HepG2 (cell line): Measurements from ENCODE around the gene MTA2. TPM values are rescaled to one million over a fixed set of nuclear protein-coding genes. Genes with fewer than 3 reads are reported as not detected.
A peak's percentile ranks its signal among the peaks of the same experiment; 100 is the strongest.

ENCODE experiments used
- EED ChIP-seq: sonication (generic); formaldehyde crosslinking; IDR thresholded peaks from 2 replicates; pipeline ENCODE4 v1.5.0; 2020; ENCODE audit warnings: mild to moderate bottlenecking, missing genetic modification reagents
- FOXM1 ChIP-seq: sonication (generic); formaldehyde crosslinking; IDR thresholded peaks from 2 replicates; pipeline ENCODE4 v1.5.0; 2020; ENCODE audit warnings: missing genetic modification reagents
- JUND ChIP-seq: sonication (generic); formaldehyde crosslinking; IDR thresholded peaks from 2 replicates; pipeline ENCODE4 v1.8.0; 2022; ENCODE audit warnings: mild to moderate bottlenecking, missing genetic modification reagents
- KLF12 ChIP-seq: sonication (generic); formaldehyde crosslinking; IDR thresholded peaks from 2 replicates; pipeline ENCODE4 v1.4.0; 2020; ENCODE audit warnings: missing genetic modification reagents, borderline replicate concordance
- MEF2D ChIP-seq: sonication (generic); formaldehyde crosslinking; IDR thresholded peaks from 2 replicates; pipeline ENCODE4 v1.5.1; 2020; ENCODE audit warnings: mild to moderate bottlenecking, missing genetic modification reagents
- POLR2G ChIP-seq: fragments of 200-400 bp; formaldehyde crosslinking; IDR thresholded peaks from 2 replicates; pipeline ENCODE4 v1.6.1; 2018; ENCODE audit warnings: mild to moderate bottlenecking, low read depth, low read length, moderate library complexity
- SNRNP70 ChIP-seq: fragments of 200-400 bp; formaldehyde crosslinking; IDR thresholded peaks from 2 replicates; pipeline ENCODE4 v1.6.1; 2017; ENCODE audit warnings: mild to moderate bottlenecking, low read depth, low read length, moderate library complexity
- SRSF9 ChIP-seq: fragments of 200-400 bp; formaldehyde crosslinking; IDR thresholded peaks from 2 replicates; pipeline ENCODE4 v1.6.1; 2018; ENCODE audit warnings: borderline replicate concordance, mild to moderate bottlenecking, low read depth, low read length; ENCODE audit not compliant: insufficient read depth, poor library complexity, severe bottlenecking
- THYN1 ChIP-seq: sonication (generic); formaldehyde crosslinking; IDR thresholded peaks from 2 replicates; pipeline ENCODE4 v1.8.1; 2023; ENCODE audit warnings: low read depth, mild to moderate bottlenecking, moderate library complexity, missing genetic modification reagents, borderline replicate concordance
- ZFP62 ChIP-seq: sonication (generic); formaldehyde crosslinking; IDR thresholded peaks from 2 replicates; pipeline ENCODE4 v1.4.0; 2020; ENCODE audit warnings: missing genetic modification reagents
- ZFX ChIP-seq: sonication (generic); formaldehyde crosslinking; IDR thresholded peaks from 2 replicates; pipeline ENCODE4 v1.4.0; 2020; ENCODE audit warnings: mild to moderate bottlenecking, low read depth, missing genetic modification reagents, moderate library complexity
- ZMYM2 ChIP-seq: sonication (generic); formaldehyde crosslinking; IDR thresholded peaks from 2 replicates; pipeline ENCODE4 v1.8.0; 2022; ENCODE audit warnings: mild to moderate bottlenecking, missing genetic modification reagents
- ZNF296 ChIP-seq: sonication (generic); formaldehyde crosslinking; conservative IDR thresholded peaks from 2 replicates; pipeline ENCODE4 v1.5.0; 2020; ENCODE audit warnings: mild to moderate bottlenecking, missing genetic modification reagents
- ZNF567 ChIP-seq: sonication (generic); formaldehyde crosslinking; IDR thresholded peaks from 2 replicates; pipeline ENCODE4 v1.8.1; 2023; ENCODE audit warnings: mild to moderate bottlenecking, missing genetic modification reagents, borderline replicate concordance
- ZSCAN9 ChIP-seq: IDR thresholded peaks from 2 replicates; pipeline ENCODE4 v1.6.1; 2016; ENCODE audit warnings: borderline replicate concordance
- polyA plus RNA-seq, 8 experiments: library from polyadenylated mRNA; depleted of rRNA in 3 of 8; stranded (reverse) in 7 of 8; unstranded in 1 of 8; fragments of >200 nt; fragmentation: Illumina TruSeq in 4 of 8; extraction: Trizol in 4 of 8; gene quantifications; 2 replicates each; pipeline versions ENCODE4 v1.2.1 to v1.2.3, GENCODE V29; 2011 to 2016; ENCODE audit warnings: low read depth in 4 of 8, missing spikeins in 1 of 8, mixed read lengths in 1 of 8; ENCODE audit not compliant: insufficient read depth in 1 of 8
- total RNA-seq, 5 experiments: library from RNA; depleted of rRNA; stranded (reverse); fragments of >200 nt; fragmentation: Illumina TruSeq; extraction: Trizol; gene quantifications; 2 replicates each; pipeline ENCODE4 v1.2.3, GENCODE V29; 2016; ENCODE audit warnings: low read depth in 1 of 5
- TF ChIP-seq, protein P1 (sequence below): IDR thresholded peaks from 2 replicates; pipeline ENCODE4 v1.6.1; 2016; ENCODE audit warnings: missing compliant biosample characterization, missing genetic modification reagents, borderline replicate concordance
- TF ChIP-seq, protein P2 (sequence below): sonication (generic); formaldehyde crosslinking; IDR thresholded peaks from 2 replicates; pipeline ENCODE4 v1.8.0; 2022; ENCODE audit warnings: mild to moderate bottlenecking, missing genetic modification reagents, borderline replicate concordance
- TF ChIP-seq, protein P3 (sequence below): sonication (generic); formaldehyde crosslinking; conservative IDR thresholded peaks from 2 replicates; pipeline ENCODE4 v1.8.1; 2023; ENCODE audit warnings: missing genetic modification reagents
- TF ChIP-seq, protein P4 (sequence below): sonication (generic); formaldehyde crosslinking; conservative IDR thresholded peaks from 2 replicates; pipeline ENCODE4 v1.4.0; 2020; ENCODE audit warnings: missing genetic modification reagents
- TF ChIP-seq, protein P5 (sequence below): sonication (generic); formaldehyde crosslinking; IDR thresholded peaks from 2 replicates; pipeline ENCODE4 v1.9.0; 2021; ENCODE audit warnings: missing genetic modification reagents, borderline replicate concordance
- TF ChIP-seq, protein P6 (sequence below): sonication (generic); formaldehyde crosslinking; IDR thresholded peaks from 2 replicates; pipeline ENCODE4 v1.8.0; 2022; ENCODE audit warnings: low read depth, missing genetic modification reagents

MTA2 gene
- total and polyA plus RNA-seq, 2 of the 13 experiments (the other 11 are each of a cell fraction or from before 2014, with no cell fraction given) = 14.0 to 70.0 TPM

DNA sequence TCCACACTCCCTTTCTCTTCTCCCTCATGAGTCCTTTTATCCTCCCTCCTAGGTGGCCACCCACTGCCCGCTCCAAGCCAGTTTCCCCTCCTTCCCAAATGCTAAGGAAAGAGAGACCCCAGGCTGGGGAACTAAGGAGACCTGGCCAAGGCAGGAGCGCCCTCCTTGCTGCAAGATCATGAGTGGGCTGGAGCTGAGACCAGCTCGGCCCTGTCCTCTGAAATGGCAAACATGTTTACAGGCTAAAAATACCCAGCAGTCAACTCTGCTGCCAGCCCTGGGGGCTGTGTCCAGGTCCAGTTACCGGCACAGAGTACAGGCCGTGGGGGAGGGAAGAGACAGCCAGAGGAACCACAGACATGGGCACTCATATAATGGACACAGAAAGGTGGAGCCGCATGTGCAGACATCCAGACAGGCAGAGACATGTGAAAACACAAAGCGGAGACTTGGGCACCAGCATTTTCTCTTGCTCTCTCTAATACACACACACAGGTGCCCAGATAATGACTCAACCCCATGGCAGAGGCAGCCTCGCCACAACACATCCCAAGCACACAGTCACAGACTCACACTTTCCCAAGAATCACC lies 53.9 kb downstream of the MTA2 start (continued):
- TF ChIP-seq, protein P1, sequence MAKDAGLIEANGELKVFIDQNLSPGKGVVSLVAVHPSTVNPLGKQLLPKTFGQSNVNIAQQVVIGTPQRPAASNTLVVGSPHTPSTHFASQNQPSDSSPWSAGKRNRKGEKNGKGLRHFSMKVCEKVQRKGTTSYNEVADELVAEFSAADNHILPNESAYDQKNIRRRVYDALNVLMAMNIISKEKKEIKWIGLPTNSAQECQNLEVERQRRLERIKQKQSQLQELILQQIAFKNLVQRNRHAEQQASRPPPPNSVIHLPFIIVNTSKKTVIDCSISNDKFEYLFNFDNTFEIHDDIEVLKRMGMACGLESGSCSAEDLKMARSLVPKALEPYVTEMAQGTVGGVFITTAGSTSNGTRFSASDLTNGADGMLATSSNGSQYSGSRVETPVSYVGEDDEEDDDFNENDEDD (CRISPR knock-in tag) = no peak
- TF ChIP-seq ZNF567 (CRISPR knock-in tag) (no peak; the same call in 1 of the 2 replicates), SRSF9 (no peak), THYN1 (no peak), ZFX (CRISPR knock-in tag) (peak; percentile 65), EED (no peak), KLF12 (CRISPR knock-in tag) (no peak), ZMYM2 (no peak), ZSCAN9 (CRISPR knock-in tag) (no peak), MEF2D (peak; percentile 96), SNRNP70 (no peak), JUND (CRISPR knock-in tag) (no peak), ZFP62 (CRISPR knock-in tag) (no peak), ZNF296 (no peak), FOXM1 (CRISPR knock-in tag) (no peak), POLR2G (peak; percentile 78)
- TF ChIP-seq, protein P2, sequence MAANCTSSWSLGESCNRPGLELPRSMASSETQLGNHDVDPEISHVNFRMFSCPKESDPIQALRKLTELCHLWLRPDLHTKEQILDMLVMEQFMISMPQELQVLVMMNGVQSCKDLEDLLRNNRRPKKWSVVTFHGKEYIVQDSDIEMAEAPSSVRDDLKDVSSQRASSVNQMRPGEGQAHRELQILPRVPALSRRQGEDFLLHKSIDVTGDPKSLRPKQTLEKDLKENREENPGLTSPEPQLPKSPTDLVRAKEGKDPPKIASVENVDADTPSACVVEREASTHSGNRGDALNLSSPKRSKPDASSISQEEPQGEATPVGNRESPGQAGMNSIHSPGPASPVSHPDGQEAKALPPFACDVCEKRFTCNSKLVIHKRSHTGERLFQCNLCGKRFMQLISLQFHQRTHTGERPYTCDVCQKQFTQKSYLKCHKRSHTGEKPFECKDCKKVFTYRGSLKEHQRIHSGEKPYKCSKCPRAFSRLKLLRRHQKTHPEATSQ = no peak
- TF ChIP-seq, protein P3, sequence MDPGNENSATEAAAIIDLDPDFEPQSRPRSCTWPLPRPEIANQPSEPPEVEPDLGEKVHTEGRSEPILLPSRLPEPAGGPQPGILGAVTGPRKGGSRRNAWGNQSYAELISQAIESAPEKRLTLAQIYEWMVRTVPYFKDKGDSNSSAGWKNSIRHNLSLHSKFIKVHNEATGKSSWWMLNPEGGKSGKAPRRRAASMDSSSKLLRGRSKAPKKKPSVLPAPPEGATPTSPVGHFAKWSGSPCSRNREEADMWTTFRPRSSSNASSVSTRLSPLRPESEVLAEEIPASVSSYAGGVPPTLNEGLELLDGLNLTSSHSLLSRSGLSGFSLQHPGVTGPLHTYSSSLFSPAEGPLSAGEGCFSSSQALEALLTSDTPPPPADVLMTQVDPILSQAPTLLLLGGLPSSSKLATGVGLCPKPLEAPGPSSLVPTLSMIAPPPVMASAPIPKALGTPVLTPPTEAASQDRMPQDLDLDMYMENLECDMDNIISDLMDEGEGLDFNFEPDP (CRISPR knock-in tag) = no peak
- TF ChIP-seq, protein P4, sequence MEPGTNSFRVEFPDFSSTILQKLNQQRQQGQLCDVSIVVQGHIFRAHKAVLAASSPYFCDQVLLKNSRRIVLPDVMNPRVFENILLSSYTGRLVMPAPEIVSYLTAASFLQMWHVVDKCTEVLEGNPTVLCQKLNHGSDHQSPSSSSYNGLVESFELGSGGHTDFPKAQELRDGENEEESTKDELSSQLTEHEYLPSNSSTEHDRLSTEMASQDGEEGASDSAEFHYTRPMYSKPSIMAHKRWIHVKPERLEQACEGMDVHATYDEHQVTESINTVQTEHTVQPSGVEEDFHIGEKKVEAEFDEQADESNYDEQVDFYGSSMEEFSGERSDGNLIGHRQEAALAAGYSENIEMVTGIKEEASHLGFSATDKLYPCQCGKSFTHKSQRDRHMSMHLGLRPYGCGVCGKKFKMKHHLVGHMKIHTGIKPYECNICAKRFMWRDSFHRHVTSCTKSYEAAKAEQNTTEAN (CRISPR knock-in tag) = peak; percentile 75; the same call in 1 of the 2 replicates
- TF ChIP-seq, protein P5, sequence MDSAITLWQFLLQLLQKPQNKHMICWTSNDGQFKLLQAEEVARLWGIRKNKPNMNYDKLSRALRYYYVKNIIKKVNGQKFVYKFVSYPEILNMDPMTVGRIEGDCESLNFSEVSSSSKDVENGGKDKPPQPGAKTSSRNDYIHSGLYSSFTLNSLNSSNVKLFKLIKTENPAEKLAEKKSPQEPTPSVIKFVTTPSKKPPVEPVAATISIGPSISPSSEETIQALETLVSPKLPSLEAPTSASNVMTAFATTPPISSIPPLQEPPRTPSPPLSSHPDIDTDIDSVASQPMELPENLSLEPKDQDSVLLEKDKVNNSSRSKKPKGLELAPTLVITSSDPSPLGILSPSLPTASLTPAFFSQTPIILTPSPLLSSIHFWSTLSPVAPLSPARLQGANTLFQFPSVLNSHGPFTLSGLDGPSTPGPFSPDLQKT (CRISPR knock-in tag) = no peak
- TF ChIP-seq, protein P6, sequence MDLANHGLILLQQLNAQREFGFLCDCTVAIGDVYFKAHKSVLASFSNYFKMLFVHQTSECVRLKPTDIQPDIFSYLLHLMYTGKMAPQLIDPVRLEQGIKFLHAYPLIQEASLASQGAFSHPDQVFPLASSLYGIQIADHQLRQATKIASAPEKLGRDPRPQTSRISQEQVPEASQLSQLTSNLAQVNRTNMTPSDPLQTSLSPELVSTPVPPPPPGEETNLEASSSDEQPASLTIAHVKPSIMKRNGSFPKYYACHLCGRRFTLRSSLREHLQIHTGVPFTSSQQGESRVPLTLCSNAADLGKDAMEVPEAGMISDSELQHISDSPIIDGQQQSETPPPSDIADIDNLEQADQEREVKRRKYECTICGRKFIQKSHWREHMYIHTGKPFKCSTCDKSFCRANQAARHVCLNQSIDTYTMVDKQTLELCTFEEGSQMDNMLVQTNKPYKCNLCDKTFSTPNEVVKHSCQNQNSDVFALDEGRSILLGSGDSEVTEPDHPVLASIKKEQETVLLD (CRISPR knock-in tag) = no peak
